NK-92 (cell line): ENCODE measurements around the gene ZMYND8.

ENCODE experiments used
- DNase-seq: peaks from one replicate; lab custom pipeline; 2025; ENCODE audit not compliant: unreplicated experiment; lab: John Stamatoyannopoulos, UW

ZMYND8 gene

DNA sequence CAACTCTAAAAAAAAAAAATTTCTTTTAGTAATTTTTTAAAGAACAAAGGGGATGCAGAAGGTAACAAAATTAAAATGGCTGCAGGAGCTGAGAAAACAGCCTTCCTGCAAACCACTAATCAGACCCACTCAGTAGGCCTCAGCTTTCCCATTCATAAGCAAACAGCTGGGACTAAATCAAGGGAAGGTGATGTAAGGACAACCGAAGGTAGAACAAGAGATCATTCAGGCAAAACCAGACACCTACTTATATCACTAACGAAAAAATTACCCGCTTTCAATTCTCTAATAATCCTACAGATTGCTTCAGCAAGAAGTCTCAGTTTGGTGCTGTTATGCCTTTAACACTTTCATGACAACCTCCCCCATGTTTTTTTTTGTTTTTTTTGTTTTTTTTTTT lies 124.0 kb downstream of the ZMYND8 start:
- DNase-seq = no peak

DNA sequence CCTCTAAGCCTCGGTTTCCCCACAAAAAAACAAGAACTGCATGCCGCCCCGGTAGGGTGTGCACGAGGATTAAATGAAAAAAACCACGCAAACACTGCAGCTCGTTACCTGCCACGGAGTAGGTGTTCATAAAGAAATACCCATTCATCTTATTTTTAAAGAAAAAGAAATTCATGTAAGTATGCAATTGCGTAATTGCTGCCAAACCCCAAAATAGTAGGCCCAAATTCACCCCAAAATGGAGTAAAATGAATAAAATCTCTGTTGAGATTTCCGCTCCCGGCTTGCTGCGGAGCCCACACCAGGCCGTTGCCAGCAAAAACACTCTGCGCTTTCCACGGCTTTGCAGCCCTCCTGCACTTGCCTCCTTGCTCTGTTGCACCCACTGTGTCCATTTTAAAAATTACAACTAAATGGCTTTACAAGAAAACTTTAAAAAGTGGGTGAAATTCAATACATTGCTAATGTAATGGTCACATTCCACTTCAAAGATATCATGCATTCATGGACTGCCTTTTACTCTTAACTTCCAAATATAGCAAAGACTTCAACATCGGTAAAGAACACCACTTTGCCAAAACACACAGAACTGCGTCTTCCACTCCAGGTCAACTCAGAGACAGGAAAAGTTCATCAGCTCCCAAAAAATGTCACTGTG lies 125.0 kb downstream of the ZMYND8 start:
- no peak for DNase-seq

DNA sequence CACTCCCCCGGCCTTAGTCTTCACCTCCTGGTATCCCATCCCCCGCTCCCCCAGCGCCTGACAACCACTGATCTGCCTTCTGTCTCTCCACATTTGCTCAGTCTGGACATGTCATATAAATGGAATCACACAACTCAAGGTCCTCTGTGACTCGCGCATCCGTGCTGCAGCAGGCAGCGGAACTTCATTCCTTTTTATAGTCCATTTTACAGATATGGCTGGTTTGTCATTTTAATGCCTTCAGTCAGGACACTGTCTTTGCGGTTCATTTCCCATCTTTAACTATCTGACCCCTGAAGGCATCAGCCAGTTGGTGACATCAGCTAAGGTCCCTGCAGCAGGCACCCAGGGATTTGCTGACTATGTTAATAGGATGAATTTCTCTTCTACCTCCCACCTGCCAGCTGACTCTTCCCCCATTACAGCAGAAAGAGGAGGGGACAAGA lies 125.7 kb downstream of the ZMYND8 start:
- no peak for DNase-seq

DNA sequence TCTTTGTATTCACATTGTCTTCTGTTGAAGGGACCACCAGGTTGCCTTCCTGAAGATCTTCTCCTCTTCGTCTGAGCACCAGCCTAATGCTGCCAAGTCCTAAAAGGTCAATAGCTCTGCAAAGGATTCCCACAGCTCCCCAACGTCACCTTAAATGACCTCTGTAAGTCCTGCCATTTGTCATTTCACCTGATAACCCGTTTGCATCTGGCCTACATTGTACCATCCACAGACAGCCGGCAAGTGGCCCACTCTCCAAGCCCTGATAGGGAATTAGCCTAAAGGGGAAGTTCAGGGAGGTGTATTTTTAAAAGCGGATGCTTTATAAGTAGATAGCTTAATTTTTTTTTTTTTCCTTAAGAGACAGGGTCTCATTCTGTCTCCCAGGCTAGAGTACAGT lies 127.8 kb downstream of the ZMYND8 start:
- no peak for DNase-seq

DNA sequence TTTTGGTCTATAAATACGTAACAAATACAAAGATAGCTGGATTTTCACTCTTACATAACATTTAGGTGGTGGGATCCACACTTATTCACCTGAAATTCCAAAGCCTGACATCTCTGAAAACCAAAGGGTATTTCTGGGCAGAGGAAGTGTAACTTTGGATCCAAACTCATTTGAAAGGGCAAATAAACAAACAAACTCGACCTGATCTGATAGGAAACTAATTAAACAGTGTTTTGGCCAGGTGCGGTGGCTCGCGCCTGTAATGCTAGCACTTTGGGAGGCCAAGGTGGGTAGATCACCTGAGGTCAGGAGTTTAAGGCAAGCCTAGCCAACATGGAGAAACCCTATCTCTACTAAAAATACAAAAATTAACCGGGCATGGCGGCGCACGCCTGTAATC lies 128.9 kb downstream of the ZMYND8 start:
- no peak for DNase-seq

DNA sequence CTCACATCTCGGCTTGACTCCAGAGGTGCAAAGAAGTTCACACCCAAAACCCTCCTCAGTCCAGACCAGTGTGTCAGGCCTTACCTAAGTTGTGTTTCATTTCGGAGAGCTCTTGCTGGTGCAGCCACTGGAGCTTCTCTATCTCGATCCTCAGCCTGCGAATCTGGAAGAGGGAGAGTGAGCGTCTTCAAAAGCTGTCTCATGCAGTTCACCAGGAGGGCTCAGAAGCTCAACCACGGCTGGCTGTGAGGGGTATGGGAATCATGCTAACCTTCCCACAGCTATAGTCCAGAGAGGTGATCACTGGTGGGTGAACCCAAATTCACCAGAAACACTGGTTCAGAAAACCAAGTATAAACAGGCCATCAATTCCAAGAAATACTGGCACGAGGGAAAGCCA lies 129.4 kb downstream of the ZMYND8 start:
- no peak for DNase-seq

DNA sequence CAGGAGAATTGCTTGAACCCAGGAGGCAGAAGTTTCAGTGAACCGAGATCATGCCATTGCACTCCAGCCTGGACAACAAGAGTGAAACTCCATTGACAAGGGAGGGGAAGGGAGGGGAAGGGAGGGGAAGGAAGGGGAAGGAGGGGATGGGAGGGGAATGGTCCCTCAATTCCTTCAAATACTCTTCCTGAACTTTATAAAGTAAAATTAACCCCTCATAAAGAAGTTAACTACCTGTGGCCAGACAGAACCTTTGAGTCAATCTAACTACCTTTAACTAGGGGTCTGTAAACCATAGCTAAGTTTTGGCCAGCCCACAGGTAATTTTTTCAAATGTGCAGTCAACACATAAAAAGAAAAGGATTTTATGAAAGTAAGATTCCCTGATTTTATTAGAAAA lies 131.0 kb downstream of the ZMYND8 start:
- no peak for DNase-seq

DNA sequence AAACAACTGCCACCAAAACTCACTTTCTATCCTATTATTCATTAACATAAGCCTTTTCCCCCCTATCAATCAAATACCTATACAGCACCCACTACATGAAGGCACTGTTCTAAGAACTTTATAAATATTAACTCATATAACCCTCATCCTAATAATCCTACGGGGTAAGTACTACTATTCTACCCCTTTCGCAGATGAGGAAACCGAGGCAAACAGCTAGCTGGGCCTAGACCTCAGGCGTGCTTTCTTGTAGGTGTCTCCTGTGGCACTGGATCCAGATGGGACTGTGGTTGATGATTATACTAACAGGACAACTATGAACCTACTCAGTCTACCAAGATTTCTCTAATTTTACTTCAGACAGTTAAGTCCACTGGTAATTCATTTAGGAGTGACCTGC lies 131.6 kb downstream of the ZMYND8 start:
- DNase-seq = no peak

DNA sequence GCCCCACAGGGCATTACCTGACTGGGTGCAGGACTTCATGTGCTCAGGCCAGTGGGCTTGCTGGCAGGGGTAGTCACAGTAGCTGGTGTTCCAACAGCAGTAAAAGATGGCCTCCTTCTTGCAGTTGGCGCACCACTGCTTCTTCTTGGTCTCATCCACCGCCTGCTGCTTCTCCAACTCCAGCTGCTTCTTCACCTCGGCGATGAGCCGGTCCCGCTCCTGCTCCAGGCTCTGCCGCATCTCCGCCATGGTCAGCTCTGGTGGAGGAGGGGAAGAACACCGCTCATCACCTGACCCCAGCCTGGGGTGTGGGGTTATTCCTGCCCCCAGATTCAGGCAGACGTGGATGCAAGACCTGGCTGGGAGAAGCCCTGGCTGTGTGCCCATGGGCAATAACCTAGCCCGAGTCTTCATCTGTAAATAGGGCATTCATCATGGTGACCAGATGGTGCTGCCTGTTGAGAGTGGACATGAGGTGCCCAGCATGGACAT lies 132.2 kb downstream of the ZMYND8 start:
- no peak for DNase-seq

DNA sequence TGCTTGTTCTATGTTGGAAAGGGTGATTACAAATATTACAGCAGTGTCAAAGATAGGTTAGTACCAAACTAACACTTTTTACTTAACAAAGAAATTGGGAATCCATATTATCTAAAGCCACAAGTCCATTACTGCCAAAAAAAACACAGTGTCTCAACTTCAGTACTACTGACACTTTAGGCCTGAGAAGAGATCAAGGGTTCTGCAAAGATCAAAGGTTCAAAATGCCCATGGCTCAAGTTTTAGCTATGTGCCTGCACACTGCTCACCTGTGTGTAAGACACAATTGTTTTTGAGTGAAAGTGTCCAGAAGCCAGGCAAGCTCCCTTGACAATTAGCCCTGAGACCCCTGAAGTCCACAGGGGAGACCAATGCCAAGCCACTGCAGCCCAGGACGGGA lies 132.6 kb downstream of the ZMYND8 start:
- DNase-seq = no peak

DNA sequence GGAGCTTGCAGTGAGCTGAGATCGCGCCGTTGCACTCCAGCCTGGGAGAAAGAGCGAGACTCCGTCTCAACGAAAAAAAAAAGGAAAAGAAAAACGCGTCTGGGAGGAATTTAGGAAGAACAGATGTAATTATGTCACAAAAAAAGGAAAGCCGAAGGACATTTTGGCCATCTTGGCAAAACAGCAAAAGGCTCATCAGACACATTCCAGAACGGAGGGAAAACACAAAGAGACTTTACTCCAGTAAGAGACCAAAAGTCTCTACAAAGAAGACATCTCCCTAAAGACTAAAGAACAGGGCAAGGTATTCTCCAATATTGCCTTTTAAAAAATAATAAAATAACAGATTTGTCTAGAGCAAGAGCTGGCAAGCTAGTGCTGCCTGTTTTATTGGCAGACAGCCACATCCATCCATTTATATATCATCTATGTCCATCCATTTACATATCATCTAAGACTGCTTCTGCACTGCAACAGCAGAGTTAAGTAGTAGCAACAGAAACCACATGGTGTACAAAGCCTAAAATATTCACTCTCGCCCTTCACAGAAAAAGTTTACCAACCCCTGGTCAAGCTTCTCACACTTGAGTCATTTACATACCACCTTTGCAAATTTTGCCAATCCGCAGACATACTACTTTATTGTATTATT lies 133.9 kb downstream of the ZMYND8 start:
- no peak for DNase-seq

DNA sequence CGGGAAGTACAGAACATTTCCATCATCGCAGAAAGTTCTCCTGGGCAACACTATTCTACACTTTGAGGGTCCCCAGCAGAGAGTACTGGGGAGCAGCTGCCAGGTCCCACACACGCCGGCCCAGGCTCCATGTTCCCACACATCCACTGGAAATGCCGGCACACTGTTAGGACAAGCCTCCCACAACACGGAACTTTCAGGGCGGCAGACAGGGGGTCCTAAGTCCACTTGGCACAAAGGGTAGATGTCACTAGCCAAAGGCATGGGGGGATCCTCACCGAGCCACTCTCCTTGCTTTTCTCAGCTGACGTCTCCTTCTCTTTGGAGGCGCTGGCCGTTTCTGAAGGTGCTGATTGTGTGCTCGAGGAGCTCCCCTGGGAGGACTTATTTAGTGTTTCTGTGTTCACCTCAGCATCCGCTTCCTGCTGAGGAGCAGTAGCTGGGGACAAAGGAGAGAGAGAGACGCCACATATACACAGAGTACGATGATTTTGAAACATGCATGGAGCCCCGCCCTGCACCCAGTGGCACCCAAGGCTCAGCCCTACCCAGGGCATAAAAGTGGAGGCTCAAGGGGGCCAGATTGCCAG lies 135.4 kb downstream of the ZMYND8 start:
- DNase-seq = no peak

DNA sequence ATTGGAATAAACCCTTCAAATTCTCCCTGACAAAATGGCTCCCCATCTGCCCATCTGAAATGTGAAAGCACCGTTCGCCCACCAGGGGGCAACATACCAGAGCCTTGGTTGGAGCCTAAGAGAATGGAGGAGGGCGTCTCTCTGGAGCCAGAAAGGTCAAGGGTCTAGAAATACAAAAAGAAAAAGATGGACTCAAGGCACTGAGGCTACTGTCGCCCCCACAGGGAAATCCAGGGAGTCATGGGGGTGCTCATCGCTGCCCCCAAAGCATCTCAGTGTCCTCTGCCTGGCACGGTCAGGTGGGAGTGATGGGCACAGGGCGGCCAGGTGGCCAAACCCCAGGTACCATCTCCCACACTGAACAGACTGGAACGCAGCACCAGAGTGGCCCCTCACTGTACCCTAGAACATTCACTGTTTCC lies 136.3 kb downstream of the ZMYND8 start:
- no peak for DNase-seq

DNA sequence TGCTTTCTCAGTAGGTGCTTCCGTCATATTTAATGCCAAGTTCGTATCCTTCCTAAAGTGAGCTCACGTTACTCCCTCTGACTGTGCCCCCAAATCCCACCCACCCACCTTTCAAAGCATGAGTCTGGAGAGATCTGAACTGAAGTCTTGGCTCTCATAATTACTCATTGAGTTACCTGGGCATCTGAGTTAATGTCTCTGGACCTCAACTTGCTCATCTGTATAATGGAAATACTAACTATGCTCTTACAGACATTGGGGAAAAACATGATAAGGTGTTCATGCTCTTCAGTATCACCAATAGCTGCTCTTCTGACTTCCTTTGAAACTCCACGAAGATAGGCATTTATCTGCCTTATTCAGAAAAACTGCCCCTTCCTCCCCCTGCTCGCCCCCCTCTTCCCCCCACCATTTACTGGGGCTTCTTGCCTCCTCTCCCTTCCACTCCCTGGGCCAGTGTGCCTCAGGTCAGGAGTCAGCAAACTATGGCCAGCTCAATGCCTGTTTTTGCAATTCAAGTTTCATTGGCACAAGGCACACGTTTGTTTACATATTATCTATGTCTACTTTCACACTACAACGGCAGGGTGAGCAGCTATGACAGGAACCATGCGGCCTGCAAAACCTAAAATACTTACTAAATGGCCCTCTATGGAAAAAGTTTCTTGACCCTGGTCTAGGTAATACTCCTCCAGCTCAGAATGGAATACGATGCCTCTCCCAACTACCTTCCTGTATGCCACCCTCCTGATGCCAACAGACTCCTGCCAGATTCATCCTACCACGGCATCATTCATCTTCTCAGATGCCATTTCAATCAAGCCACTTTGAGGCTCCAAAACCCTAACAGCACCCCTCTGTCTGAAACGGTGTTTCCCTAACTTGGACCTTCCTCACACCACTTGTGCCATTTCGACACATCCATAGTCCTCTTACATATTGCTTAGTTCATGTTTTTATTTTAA lies 138.7 kb downstream of the ZMYND8 start:
- no peak for DNase-seq

DNA sequence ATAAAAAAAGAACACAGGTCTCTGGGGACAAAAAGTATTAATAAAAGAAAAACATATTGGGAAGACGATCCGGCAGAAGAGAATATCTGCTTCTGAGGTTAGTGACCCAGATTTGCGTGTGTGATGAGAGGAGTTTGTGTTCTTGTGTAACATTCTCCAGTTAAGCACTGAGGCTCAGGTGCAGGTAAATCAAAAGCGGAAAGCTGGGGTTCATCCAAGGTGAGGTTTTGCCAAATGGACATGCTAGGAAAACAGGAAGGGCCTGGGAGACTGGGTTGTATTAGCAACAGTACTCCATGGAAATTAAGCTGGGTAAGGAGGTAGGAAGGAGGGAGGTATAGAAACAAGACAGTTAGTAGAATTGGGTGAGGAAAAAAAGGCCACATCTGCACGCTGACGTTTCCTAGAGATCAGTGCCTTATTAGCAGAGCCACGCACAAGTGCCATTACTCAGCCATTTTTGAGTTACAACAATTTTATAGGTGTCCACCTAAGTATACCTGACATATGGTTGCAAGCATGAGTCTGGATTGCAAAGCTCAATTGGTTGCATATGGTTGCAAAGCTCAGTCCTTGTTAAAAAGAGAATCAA lies 139.6 kb downstream of the ZMYND8 start:
- DNase-seq = no peak

DNA sequence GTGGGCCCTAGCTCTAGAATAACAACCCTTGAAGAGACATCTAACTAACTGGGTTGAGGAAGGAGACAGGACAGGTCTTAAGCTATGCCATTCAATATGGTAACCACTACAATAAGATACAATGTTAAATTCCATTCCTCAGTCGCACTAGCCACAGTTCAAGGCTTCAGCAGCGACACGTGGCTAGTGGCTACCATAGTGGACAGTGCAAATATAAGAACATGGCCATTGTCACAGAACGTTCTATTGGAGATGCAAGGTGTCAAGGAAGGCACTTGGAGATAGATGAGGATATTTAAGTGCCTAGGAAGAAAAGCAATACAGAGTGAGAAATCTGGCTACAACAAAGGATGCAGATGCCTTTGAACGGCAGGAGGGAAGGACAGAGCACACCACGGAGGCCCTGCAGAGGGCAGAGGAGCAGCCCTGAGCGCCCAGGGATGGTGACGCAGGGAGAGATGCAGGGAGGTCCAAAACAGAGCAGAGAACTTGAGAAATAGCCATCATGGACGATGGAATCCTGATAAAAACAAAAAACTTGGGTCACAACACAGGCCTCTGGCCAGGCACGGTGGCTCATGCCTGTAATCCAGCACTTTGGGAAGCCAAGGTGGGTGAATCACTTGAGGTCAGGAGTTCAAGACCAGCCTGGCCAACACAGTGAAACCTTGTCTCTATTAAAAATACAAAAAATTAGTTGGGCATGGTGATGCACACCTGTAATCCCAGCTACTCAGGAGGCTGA lies 140.7 kb downstream of the ZMYND8 start:
- DNase-seq = no peak

DNA sequence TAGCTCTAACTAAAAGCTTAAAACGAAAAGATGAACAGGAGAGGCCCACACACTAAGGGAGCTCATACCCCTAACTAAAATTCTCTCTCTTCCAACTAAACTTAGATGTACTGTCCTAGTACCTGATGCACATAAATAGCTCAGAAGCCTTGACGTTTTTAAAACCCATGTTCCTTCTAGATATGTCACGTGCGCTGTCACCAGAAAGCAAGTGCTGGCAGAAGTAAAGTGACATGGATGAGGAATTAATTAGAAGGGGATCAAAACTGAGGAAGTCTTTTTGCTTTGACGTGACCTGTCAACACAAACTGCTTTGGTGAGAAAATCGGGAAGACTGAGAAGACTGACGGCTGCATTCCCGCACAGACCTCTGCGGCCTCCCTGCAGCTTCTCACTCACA lies 142.5 kb downstream of the ZMYND8 start:
- DNase-seq = no peak

DNA sequence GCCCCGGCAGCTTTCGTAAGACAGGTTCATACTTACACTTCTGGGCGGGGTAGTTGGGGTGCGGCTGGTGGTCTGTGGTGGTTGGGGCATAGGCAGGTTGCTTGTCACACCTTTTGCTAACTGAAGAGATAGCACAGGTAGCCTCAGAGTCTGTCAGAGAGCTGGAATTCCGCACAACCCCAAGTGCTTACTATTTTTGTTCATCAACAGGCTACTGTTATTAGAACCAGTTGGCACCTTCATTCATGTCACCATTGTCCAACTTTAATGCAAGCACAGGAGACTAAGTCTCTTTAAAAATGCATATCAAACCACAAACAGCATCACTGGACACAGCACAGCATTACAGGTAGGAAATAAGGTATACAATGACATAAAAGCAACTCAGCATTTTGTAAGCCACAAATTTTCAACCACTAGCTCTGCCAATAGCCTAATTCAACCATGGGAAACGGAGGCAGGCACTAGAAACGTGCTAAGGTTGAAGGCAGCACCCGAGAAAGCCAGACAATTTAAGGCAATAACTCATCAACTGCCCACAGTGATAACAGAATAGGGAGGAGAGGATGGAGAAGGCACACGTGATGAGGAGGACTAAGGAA lies 143.8 kb downstream of the ZMYND8 start:
- no peak for DNase-seq

DNA sequence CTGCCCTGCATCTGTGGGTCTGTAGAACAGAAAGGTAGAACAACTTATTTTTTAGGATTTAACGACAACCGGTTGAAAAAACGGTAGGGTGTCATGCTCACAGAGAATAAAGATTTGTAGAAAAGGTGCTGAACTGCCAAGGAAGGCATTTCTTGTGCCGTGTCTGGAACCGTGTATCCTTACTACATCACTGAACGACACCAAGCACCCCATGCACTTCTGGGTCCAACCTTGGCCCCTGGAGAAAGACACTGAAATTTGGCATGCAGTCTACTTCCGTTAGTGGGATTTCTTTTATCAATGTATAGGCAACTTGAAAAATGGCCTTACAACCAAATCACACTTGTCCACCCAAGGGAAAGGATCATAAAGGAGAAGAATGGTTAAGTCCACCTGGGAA lies 145.5 kb downstream of the ZMYND8 start:
- DNase-seq = no peak

DNA sequence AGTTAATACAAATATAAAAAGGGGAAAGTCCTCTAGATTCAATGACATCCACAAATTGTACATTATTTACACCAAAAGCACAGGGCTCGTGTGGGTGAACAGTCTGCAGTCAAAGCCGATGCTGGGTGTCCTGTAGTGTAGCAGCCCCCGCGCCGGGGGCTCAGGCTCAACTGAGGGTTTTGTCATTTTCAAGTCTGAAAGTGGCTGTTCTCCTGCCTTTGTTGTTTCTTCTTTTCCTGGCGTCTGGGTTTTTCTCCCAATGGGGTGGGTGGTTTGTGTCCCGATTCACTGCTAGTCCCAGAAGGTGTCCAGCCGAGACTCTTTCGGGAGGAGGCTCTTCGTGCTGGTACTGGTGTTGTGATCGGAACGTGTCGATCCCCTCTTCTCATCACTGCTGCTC lies 146.0 kb downstream of the ZMYND8 start:
- DNase-seq = no peak
